Sigmoid colon (tissue), 7 donors: ENCODE results near the gene RPS6KL1. TPM values are rescaled to one million over a fixed set of nuclear protein-coding genes. Genes with fewer than 3 reads are reported as not detected.

ENCODE experiments used
- DNase-seq: peaks from one replicate; pipeline ENCODE4 v3.0.0-alpha.2; 2019
- H3K27ac ChIP-seq, 4 donors: fragments of 200-600 bp; sonication (generic); one replicate each; pipeline ENCODE4 v1.5.1; 2016 to 2019; ENCODE audit warnings: mild to moderate bottlenecking in 1 of 4
- H3K27me3 ChIP-seq, 3 donors: fragments of 200-600 bp; sonication (generic); one replicate each; pipeline ENCODE4 v1.5.1; 2019; ENCODE audit warnings: mild to moderate bottlenecking in 1 of 3
- H3K36me3 ChIP-seq, 4 donors: fragments of 200-600 bp; sonication (generic); one replicate each; pipeline ENCODE4 v1.5.1; 2016 to 2019
- H3K4me1 ChIP-seq, 4 donors: fragments of 200-600 bp; sonication (generic); one replicate each; pipeline ENCODE4 v1.5.1; 2017 to 2019
- H3K4me3 ChIP-seq, 4 donors: fragments of 200-600 bp; sonication (generic); one replicate each; pipeline ENCODE4 v1.5.1; 2017 to 2019; ENCODE audit warnings: mild to moderate bottlenecking in 2 of 4, moderate library complexity in 1 of 4
- H3K9me3 ChIP-seq, 4 donors: fragments of 200-600 bp in 3 of 4; sonication (generic) in 3 of 4; one replicate each; pipeline versions ENCODE4 v1.5.1 to v1.6.1; 2013 to 2019
- CTCF ChIP-seq, 4 experiments: fragments of 450-650 bp in 3 of 4; fragments of 200-600 bp in 1 of 4; IDR thresholded peaks; one replicate each; pipeline ENCODE4 v1.5.1; 2016 to 2019; ENCODE audit warnings: antibody characterized with exemption in 4 of 4, mild to moderate bottlenecking in 3 of 4, moderate library complexity in 2 of 4
- EP300 ChIP-seq, 4 donors: sonication (generic); formaldehyde crosslinking; IDR thresholded peaks; one replicate each; pipeline ENCODE4 v1.6.1; 2017; ENCODE audit warnings: antibody characterized with exemption in 4 of 4
- POLR2A ChIP-seq, 2 donors: fragments of 450-650 bp; IDR thresholded peaks; one replicate each; pipeline ENCODE4 v1.6.1; 2016; ENCODE audit warnings: antibody characterized with exemption in 2 of 2, mild to moderate bottlenecking in 2 of 2, moderate library complexity in 2 of 2
- POLR2AphosphoS5 ChIP-seq, 4 donors: sonication (generic); formaldehyde crosslinking; IDR thresholded peaks; one replicate each; pipeline ENCODE4 v1.6.1; 2017; ENCODE audit warnings: antibody characterized with exemption in 4 of 4
- WGBS, 2 donors: extraction: QIAGEN DNeasy Blood & Tissue Kit; methylation state at CpG; one replicate each; pipeline ENCODE4 v1.1.7; 2013; 5-methylcytosine and 5-hydroxymethylcytosine counted together
- intact Hi-C: fragments of 100-400 bp; cut with DNase I; formaldehyde crosslinking; loops from one replicate; pipeline ENCODE4 v1.15.1; 2023
- polyA plus RNA-seq, 3 donors: library from polyadenylated mRNA; stranded (reverse); fragments of 200-250 nt; gene quantifications; one replicate each; pipeline ENCODE4 v1.2.3, GENCODE V29; 2013
- total RNA-seq, 4 donors: library from RNA; depleted of rRNA; stranded (reverse); fragments of >200 nt; gene quantifications; one replicate each; pipeline ENCODE4 v1.1.0, GENCODE V29; 2016
- donor health status: healthy with polysubstance abuse.
- donor health status: Bipolar disorder and iron deficiency.
- donor health status: healthy.

Gene RPS6KL1
- total and polyA plus RNA-seq, 7 donors: 1.8 to 11.1 (median 4.6) TPM

DNA sequence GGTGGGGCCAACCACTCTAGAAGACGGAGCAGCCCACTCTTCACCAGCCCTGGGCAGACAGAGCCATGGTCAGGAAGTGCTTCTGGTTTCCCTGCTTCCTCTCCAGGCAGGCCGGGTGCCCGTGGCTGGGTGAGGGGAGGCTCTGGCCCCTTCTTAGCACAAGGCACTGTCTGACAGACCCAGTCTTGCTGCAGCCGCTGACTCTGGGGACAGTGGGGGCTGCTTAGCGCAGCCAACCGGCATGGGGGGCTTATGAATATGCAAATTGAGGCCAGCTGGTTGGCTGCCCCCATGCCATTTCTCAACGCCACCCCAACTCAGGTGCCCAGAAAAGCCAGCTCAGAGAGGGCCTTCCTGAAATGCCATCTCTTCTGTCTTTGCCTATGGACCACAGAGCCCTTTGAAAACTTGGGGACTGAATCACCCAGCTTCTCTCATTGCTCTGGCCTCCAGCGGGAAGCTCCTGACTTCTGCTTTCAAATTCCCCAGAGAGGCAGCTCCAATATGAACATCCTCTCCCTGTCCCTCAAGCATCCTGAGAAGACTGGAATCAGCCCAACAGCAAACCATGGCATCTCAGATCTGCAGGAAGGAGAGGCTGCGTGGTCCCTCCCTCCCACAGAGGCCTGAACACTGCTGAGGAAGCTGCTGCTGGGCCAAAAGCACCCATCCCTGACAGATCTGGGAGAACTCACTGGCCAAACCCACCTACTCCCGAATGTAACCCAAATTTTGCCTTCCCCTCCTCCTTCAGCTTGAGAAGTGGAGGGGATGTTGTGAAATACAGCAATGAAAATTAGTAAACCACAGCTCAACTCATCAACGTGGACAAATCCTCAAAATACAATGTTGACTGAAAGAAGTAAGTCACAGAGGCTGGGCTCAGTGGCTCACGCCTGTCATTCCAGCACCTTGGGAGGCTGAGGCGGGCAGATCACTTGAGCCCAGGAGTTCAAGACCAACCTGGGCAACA is 46.8 kb downstream of the RPS6KL1 start, which contains the start of gene PROX2:
TSS of gene PROX2 (minus strand) at position 205 of the 973 bp plus-strand sequence. CDS start 12,311 bp downstream, outside the sequence.
- Histone ChIP-seq H3K4me1 (peaks cover 0 to 6% (median 5%) of the 10 kb centered on the region in 4 donors), H3K27me3 (no peaks in the 10 kb centered on the region), H3K9me3 (no peaks in the 10 kb centered on the region), H3K4me3 (no peak within 1 kb of the TSS), H3K27ac (no peak within 1 kb of the TSS), H3K36me3 (no peaks in the 10 kb centered on the region)
- intact Hi-C loops: no loop called here
- no peak for DNase-seq
- TF ChIP-seq POLR2A (IDR thresholded peaks at IDR 0.05): no peak
- no peak for TF ChIP-seq POLR2AphosphoS5 (IDR thresholded peaks at IDR 0.05)
- TF ChIP-seq CTCF (IDR thresholded peaks at IDR 0.05): no peak
- TF ChIP-seq EP300 (IDR thresholded peaks at IDR 0.05): no peak
- WGBS, 2 donors: 45 to 75% methylated on average over 13 of the region's 13 CpGs

- 95% methylated on average over 5 of the region's 5 CpGs for WGBS, 2 donors
- no peak for DNase-seq
- no peaks in the 10 kb centered on the region for H3K36me3 ChIP-seq
- no peak overlapping the region for H3K4me3 ChIP-seq
- no peaks in the 10 kb centered on the region for H3K27me3 ChIP-seq
- H3K4me1 ChIP-seq: no peaks in the 10 kb centered on the region
- TF ChIP-seq POLR2A (IDR thresholded peaks at IDR 0.05) (no peak), EP300 (IDR thresholded peaks at IDR 0.05) (no peak), CTCF (IDR thresholded peaks at IDR 0.05) (no peak), POLR2AphosphoS5 (IDR thresholded peaks at IDR 0.05) (no peak)
- H3K27ac ChIP-seq: no peak overlapping the region
- no peaks in the 10 kb centered on the region for H3K9me3 ChIP-seq
- intact Hi-C loops: no loop called here
Observed at GRCh38 chr14:74875204-74875603, 47.9 kb downstream of the RPS6KL1 start.

GRCh38 chr14:74871819-74872218 is 51.2 kb downstream of the RPS6KL1 start:
- H3K27ac ChIP-seq: no peak overlapping the region
- H3K36me3 ChIP-seq: no peaks in the 10 kb centered on the region
- TF ChIP-seq EP300 (IDR thresholded peaks at IDR 0.05) (no peak), POLR2A (IDR thresholded peaks at IDR 0.05) (no peak), CTCF (IDR thresholded peaks at IDR 0.05) (no peak), POLR2AphosphoS5 (IDR thresholded peaks at IDR 0.05) (no peak)
- H3K4me3 ChIP-seq: no peak overlapping the region
- WGBS, 2 donors: 79 to 86% methylated on average over 4 of the region's 4 CpGs
- DNase-seq: no peak
- intact Hi-C loops: no loop called here
- H3K27me3 ChIP-seq: no peaks in the 10 kb centered on the region
- H3K4me1 ChIP-seq: no peaks in the 10 kb centered on the region
- H3K9me3 ChIP-seq: no peaks in the 10 kb centered on the region

DNA sequence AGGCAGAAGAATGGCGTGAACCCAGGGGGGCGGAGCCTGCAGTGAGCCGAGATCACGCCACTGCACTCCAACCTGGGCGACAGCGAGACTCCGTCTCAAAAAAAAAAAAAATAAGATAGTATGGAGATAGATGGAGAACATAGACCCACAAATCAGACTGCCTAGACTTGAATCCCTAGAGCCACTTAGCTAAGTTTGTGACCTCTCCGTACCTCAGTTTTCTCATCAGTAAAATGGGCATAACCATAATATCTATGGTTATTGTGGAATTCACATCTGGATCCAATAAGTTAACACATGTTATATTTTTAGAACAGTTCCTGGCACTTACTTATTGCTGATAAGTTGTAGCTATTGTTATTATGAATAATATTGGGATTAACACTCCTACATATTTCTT is 54.3 kb downstream of the RPS6KL1 start:
- no peak overlapping the region for H3K4me3 ChIP-seq
- intact Hi-C loops: no loop called here

More for the DNA sequence above, 54.3 kb downstream of the RPS6KL1 start:
- 85 to 91% methylated on average over 8 of the region's 8 CpGs for WGBS, 2 donors
- TF ChIP-seq CTCF (IDR thresholded peaks at IDR 0.05): no peak
- no peak for TF ChIP-seq EP300 (IDR thresholded peaks at IDR 0.05)
- TF ChIP-seq POLR2AphosphoS5 (IDR thresholded peaks at IDR 0.05): no peak
- TF ChIP-seq POLR2A (IDR thresholded peaks at IDR 0.05): no peak
- H3K4me1 ChIP-seq: no peaks in the 10 kb centered on the region
- H3K36me3 ChIP-seq: no peaks in the 10 kb centered on the region
- no peak overlapping the region for H3K27ac ChIP-seq
- no peaks in the 10 kb centered on the region for H3K27me3 ChIP-seq
- DNase-seq: no peak
- no peaks in the 10 kb centered on the region for H3K9me3 ChIP-seq
